Neural cell (in vitro differentiated cells): ENCODE results near the gene DEDD. TPM values are rescaled to one million over a fixed set of nuclear protein-coding genes. Genes with fewer than 3 reads are reported as not detected.

Experiments used
- H2AFZ ChIP-seq: fragments of 200-600, 300-800 bp; sonication (generic), shearing (Covaris generic); 2 replicates; pipeline ENCODE4 v1.6.0; 2014; ENCODE audit warnings: low read depth, mild to moderate bottlenecking, antibody characterized with exemption, low read length, moderate library complexity
- H3F3A ChIP-seq: fragments of 200-600 bp; shearing (Covaris generic); 2 replicates; pipeline ENCODE4 v1.6.1; 2016; ENCODE audit warnings: mild to moderate bottlenecking, moderate library complexity, mixed read lengths, antibody characterized with exemption, low read length; ENCODE audit not compliant: insufficient read depth, poor library complexity, severe bottlenecking
- H3K27ac ChIP-seq: fragments of 200-600, 300-800 bp; sonication (generic), shearing (Covaris generic); 2 replicates; pipeline ENCODE4 v1.5.1; 2014; ENCODE audit warnings: mild to moderate bottlenecking, low read length, moderate library complexity
- H3K27me3 ChIP-seq: fragments of 300-800, 200-600 bp; sonication (generic), shearing (Covaris generic); 2 replicates; pipeline ENCODE4 v1.6.0; 2014; ENCODE audit warnings: mild to moderate bottlenecking, low read depth, low read length, moderate library complexity; ENCODE audit not compliant: insufficient read depth
- H3K36me3 ChIP-seq: fragments of 300-800, 200-600 bp; sonication (generic), shearing (Covaris generic); 2 replicates; pipeline ENCODE4 v1.5.1; 2014; ENCODE audit warnings: mild to moderate bottlenecking, antibody characterized with exemption, low read length, moderate library complexity; ENCODE audit not compliant: insufficient read depth
- H3K4me2 ChIP-seq: fragments of 300-800, 200-600 bp; sonication (generic), shearing (Covaris generic); 2 replicates; pipeline ENCODE4 v1.6.0; 2014; ENCODE audit warnings: mild to moderate bottlenecking, low read length
- H3K4me3 ChIP-seq: fragments of 300-800, 200-600 bp; sonication (generic), shearing (Covaris generic); 2 replicates; pipeline ENCODE4 v1.5.1; 2014; ENCODE audit warnings: mild to moderate bottlenecking, low read length, moderate library complexity
- H3K79me2 ChIP-seq: fragments of 200-600 bp; shearing (Covaris generic); replicated peaks from 2 replicates; pipeline ENCODE4 v1.6.0; 2014; ENCODE audit warnings: mild to moderate bottlenecking, low read length, moderate library complexity; ENCODE audit not compliant: insufficient read depth
- H3K9ac ChIP-seq: fragments of 300-800, 200-600 bp; sonication (generic), shearing (Covaris generic); 2 replicates; pipeline ENCODE4 v1.6.1; 2016; ENCODE audit warnings: mild to moderate bottlenecking, low read length, mixed read lengths
- H3K9me2 ChIP-seq: fragments of 200-600 bp; shearing (Covaris generic); 2 replicates; pipeline ENCODE4 v1.6.1; 2016; ENCODE audit warnings: mild to moderate bottlenecking, low read length, mixed read lengths; ENCODE audit not compliant: insufficient read depth
- H3K9me3 ChIP-seq: fragments of 200-600, 300-800 bp; sonication (generic), shearing (Covaris generic); 2 replicates; pipeline ENCODE4 v1.6.1; 2016; ENCODE audit warnings: mild to moderate bottlenecking, mixed run types, low read length, moderate library complexity, mixed read lengths
- H4K20me1 ChIP-seq: fragments of 200-600 bp; shearing (Covaris generic); 2 replicates; pipeline ENCODE4 v1.6.1; 2016; ENCODE audit warnings: mild to moderate bottlenecking, mixed run types; ENCODE audit not compliant: insufficient read depth
- EP300 ChIP-seq: fragments of 450-650 bp; conservative IDR thresholded peaks from 2 replicates; pipeline ENCODE4 v1.6.1; 2014; ENCODE audit warnings: antibody characterized with exemption, mild to moderate bottlenecking, moderate library complexity; ENCODE audit not compliant: poor library complexity, severe bottlenecking
- EZH2 ChIP-seq: fragments of 200-600, 300-800 bp; shearing (Covaris generic), sonication (generic); IDR thresholded peaks from 2 replicates; pipeline ENCODE4 v1.6.1; 2014; ENCODE audit warnings: antibody characterized with exemption, low read length, borderline replicate concordance, mild to moderate bottlenecking; ENCODE audit not compliant: insufficient read depth, poor library complexity, severe bottlenecking
- MXI1 ChIP-seq: fragments of 450-650 bp; conservative IDR thresholded peaks from 2 replicates; pipeline ENCODE4 v1.6.1; 2014; ENCODE audit warnings: antibody characterized with exemption, mild to moderate bottlenecking; ENCODE audit not compliant: poor library complexity, severe bottlenecking
- POLR2AphosphoS5 ChIP-seq: IDR thresholded peaks from 2 replicates; pipeline ENCODE4 v1.6.1; 2012
- RAD21 ChIP-seq: fragments of 450-650 bp; conservative IDR thresholded peaks from 2 replicates; pipeline ENCODE4 v1.6.1; 2014; ENCODE audit warnings: antibody characterized with exemption, mild to moderate bottlenecking, moderate library complexity
- SMC3 ChIP-seq: fragments of 450-650 bp; conservative IDR thresholded peaks from 2 replicates; pipeline ENCODE4 v1.6.1; 2014; ENCODE audit warnings: antibody characterized with exemption, mild to moderate bottlenecking, moderate library complexity; ENCODE audit not compliant: poor library complexity
- TAF1 ChIP-seq: IDR thresholded peaks from 2 replicates; pipeline ENCODE4 v1.6.1; 2012; ENCODE audit warnings: low read depth
- polyA plus RNA-seq: library from polyadenylated mRNA; depleted of rRNA; stranded (reverse); fragments of >200 nt; gene quantifications from 2 replicates; pipeline ENCODE4 v1.2.3, GENCODE V29; 2014
- TF ChIP-seq, protein P1 (sequence below): IDR thresholded peaks from 2 replicates; pipeline ENCODE4 v1.6.1; 2012; ENCODE audit warnings: borderline replicate concordance
- TF ChIP-seq, protein P2 (sequence below): fragments of 450-650 bp; IDR thresholded peaks from 2 replicates; pipeline ENCODE4 v1.5.1; 2014; ENCODE audit warnings: antibody characterized with exemption, mild to moderate bottlenecking, moderate library complexity; ENCODE audit not compliant: poor library complexity, severe bottlenecking

The DEDD gene
- polyA plus RNA-seq, 1 donor from 2014 or later, result 29.6 TPM

- no peaks in the 10 kb centered on the region for H3K27me3 ChIP-seq
- H3K9me3 ChIP-seq, result no peaks in the 10 kb centered on the region
- H3K27ac ChIP-seq, result no peak overlapping the region
- TF ChIP-seq RAD21, result no peak
- no peak for TF ChIP-seq MXI1
- TF ChIP-seq SMC3, result no peak
- no peak for TF ChIP-seq POLR2AphosphoS5
- no peak for TF ChIP-seq EZH2
- no peak for TF ChIP-seq TAF1
- no peak for TF ChIP-seq EP300
- TF ChIP-seq, protein P1, sequence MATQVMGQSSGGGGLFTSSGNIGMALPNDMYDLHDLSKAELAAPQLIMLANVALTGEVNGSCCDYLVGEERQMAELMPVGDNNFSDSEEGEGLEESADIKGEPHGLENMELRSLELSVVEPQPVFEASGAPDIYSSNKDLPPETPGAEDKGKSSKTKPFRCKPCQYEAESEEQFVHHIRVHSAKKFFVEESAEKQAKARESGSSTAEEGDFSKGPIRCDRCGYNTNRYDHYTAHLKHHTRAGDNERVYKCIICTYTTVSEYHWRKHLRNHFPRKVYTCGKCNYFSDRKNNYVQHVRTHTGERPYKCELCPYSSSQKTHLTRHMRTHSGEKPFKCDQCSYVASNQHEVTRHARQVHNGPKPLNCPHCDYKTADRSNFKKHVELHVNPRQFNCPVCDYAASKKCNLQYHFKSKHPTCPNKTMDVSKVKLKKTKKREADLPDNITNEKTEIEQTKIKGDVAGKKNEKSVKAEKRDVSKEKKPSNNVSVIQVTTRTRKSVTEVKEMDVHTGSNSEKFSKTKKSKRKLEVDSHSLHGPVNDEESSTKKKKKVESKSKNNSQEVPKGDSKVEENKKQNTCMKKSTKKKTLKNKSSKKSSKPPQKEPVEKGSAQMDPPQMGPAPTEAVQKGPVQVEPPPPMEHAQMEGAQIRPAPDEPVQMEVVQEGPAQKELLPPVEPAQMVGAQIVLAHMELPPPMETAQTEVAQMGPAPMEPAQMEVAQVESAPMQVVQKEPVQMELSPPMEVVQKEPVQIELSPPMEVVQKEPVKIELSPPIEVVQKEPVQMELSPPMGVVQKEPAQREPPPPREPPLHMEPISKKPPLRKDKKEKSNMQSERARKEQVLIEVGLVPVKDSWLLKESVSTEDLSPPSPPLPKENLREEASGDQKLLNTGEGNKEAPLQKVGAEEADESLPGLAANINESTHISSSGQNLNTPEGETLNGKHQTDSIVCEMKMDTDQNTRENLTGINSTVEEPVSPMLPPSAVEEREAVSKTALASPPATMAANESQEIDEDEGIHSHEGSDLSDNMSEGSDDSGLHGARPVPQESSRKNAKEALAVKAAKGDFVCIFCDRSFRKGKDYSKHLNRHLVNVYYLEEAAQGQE, result no peak
- TF ChIP-seq, protein P2, sequence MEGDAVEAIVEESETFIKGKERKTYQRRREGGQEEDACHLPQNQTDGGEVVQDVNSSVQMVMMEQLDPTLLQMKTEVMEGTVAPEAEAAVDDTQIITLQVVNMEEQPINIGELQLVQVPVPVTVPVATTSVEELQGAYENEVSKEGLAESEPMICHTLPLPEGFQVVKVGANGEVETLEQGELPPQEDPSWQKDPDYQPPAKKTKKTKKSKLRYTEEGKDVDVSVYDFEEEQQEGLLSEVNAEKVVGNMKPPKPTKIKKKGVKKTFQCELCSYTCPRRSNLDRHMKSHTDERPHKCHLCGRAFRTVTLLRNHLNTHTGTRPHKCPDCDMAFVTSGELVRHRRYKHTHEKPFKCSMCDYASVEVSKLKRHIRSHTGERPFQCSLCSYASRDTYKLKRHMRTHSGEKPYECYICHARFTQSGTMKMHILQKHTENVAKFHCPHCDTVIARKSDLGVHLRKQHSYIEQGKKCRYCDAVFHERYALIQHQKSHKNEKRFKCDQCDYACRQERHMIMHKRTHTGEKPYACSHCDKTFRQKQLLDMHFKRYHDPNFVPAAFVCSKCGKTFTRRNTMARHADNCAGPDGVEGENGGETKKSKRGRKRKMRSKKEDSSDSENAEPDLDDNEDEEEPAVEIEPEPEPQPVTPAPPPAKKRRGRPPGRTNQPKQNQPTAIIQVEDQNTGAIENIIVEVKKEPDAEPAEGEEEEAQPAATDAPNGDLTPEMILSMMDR, result no peak
- no peak overlapping the region for H3K4me2 ChIP-seq
- no peak overlapping the region for H3K9ac ChIP-seq
- H3F3A ChIP-seq, result no peaks in the 10 kb centered on the region
- no peaks in the 10 kb centered on the region for H4K20me1 ChIP-seq
- H3K9me2 ChIP-seq, result no peaks in the 10 kb centered on the region
- H3K36me3 ChIP-seq, result no peaks in the 10 kb centered on the region
- no peak overlapping the region for H3K4me3 ChIP-seq
- no peaks in the 10 kb centered on the region for H3K79me2 ChIP-seq
- H2AFZ ChIP-seq, result no peak overlapping the region
Observed at GRCh38 chr1:161091093-161091492, 41.4 kb downstream of the DEDD start.

GRCh38 chr1:161090617-161091016 lies 41.9 kb downstream of the DEDD start:
- no peak for TF ChIP-seq RAD21
- no peaks in the 10 kb centered on the region for H3K79me2 ChIP-seq

DNA sequence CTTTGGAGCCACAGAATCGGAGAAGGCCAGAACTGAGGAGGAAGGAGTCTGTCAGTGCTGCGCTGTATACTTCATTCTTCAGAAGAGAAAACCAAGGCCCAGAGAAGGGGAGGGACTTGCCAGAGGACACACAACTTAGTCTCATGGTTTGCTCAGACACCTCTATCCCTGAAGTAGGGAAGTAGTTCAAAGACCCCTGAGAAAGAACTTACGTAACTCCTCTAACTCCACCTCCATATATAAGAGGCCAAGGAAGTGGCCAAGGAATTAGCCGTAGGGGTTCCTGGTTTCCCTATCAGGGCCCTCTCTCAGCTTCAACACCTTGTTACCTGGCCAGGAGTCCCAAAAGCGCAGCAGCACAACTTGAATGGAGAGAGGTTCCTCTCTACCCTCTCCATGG lies 42.5 kb downstream of the DEDD start:
- Histone ChIP-seq H3K36me3 (no peaks in the 10 kb centered on the region), H3K9me3 (no peaks in the 10 kb centered on the region), H3F3A (no peaks in the 10 kb centered on the region), H2AFZ (no peak overlapping the region), H4K20me1 (no peaks in the 10 kb centered on the region), H3K9me2 (no peaks in the 10 kb centered on the region), H3K27ac (no peak overlapping the region), H3K9ac (no peak overlapping the region), H3K27me3 (no peaks in the 10 kb centered on the region), H3K4me2 (no peak overlapping the region), H3K79me2 (no peaks in the 10 kb centered on the region), H3K4me3 (no peak overlapping the region)
- no peak for TF ChIP-seq TAF1
- TF ChIP-seq, protein P2, result no peak
- TF ChIP-seq SMC3, result no peak
- TF ChIP-seq MXI1, result no peak
- TF ChIP-seq EZH2, result no peak
- no peak for TF ChIP-seq EP300
- no peak for TF ChIP-seq POLR2AphosphoS5
- TF ChIP-seq, protein P1, result no peak

More at GRCh38 chr1:161090617-161091016, 41.9 kb downstream of the DEDD start:
- H4K20me1 ChIP-seq, result no peaks in the 10 kb centered on the region
- no peaks in the 10 kb centered on the region for H3F3A ChIP-seq
- H3K9me2 ChIP-seq, result no peaks in the 10 kb centered on the region
- no peak overlapping the region for H3K27ac ChIP-seq
- no peaks in the 10 kb centered on the region for H3K36me3 ChIP-seq
- H3K27me3 ChIP-seq, result no peaks in the 10 kb centered on the region
- no peak overlapping the region for H3K4me2 ChIP-seq
- H3K9me3 ChIP-seq, result no peaks in the 10 kb centered on the region
- H3K9ac ChIP-seq, result no peak overlapping the region
- H3K4me3 ChIP-seq, result no peak overlapping the region
- H2AFZ ChIP-seq, result no peak overlapping the region
